Naive thymus-derived CD4-positive, alpha-beta T cell (primary cell): ENCODE results near the gene TNFRSF1A. TPM values are rescaled to one million over a fixed set of nuclear protein-coding genes. Genes with fewer than 3 reads are reported as not detected.

Source experiments
- ATAC-seq: fragments of 150-1000 bp; cut with Tn5 transposase; 2 replicates; pipeline ENCODE4 v1.10.0; 2021; ENCODE audit warnings: mild to moderate bottlenecking, moderate library complexity
- CTCF ChIA-PET: fragments of 350-600 bp; sonication (Branson Sonifier 250); formaldehyde crosslinking; loops from one replicate; lab custom pipeline; 2021; ENCODE audit warnings: antibody characterized with exemption; lab: Charles Lee
- POLR2A ChIA-PET: fragments of 350-600 bp; sonication (Branson Sonifier 250); formaldehyde crosslinking; loops from one replicate; lab custom pipeline; 2021; ENCODE audit warnings: antibody characterized with exemption, inconsistent platforms; lab: Charles Lee
- DNase-seq, 9 donors: peaks; one replicate each; pipeline versions ENCODE4 v3.0.0 to v3.0.0-alpha.2; 2020 to 2022; ENCODE audit warnings: mixed read lengths in 1 of 9
- H3K27ac ChIP-seq: one replicate; pipeline ENCODE4 v1.7.0; 2013; ENCODE audit warnings: mild to moderate bottlenecking, low read depth, low read length, moderate library complexity
- H3K27me3 ChIP-seq, 2 donors: one replicate each; pipeline ENCODE4 v1.7.0; 2013; ENCODE audit warnings: low read length in 2 of 2, mild to moderate bottlenecking in 2 of 2, moderate library complexity in 2 of 2; ENCODE audit not compliant: control insufficient read depth in 2 of 2, insufficient read depth in 2 of 2
- H3K36me3 ChIP-seq, 3 experiments: 1 replicate in 2 of 3; 2 replicates in 1 of 3; pipeline ENCODE4 v1.7.0; 2013; ENCODE audit warnings: low read length in 3 of 3, mild to moderate bottlenecking in 3 of 3, moderate library complexity in 1 of 3; ENCODE audit not compliant: insufficient read depth in 3 of 3, control insufficient read depth in 2 of 3
- H3K4me1 ChIP-seq, 2 donors: one replicate each; pipeline ENCODE4 v1.7.0; 2013; ENCODE audit warnings: low read length in 2 of 2, mild to moderate bottlenecking in 2 of 2, moderate library complexity in 1 of 2; ENCODE audit not compliant: control insufficient read depth in 2 of 2, insufficient read depth in 2 of 2
- H3K4me3 ChIP-seq: 2 replicates; pipeline ENCODE4 v1.7.0; 2013; ENCODE audit warnings: mild to moderate bottlenecking, low read length
- H3K9me3 ChIP-seq, 3 experiments: 1 replicate in 2 of 3; 2 replicates in 1 of 3; pipeline ENCODE4 v1.7.0; 2013; ENCODE audit warnings: low read length in 3 of 3; ENCODE audit not compliant: control insufficient read depth in 2 of 3
- H3K27ac Mint-ChIP-seq, 9 donors: one replicate each; pipeline ENCODE4 v1.8.0; 2020 to 2022; ENCODE audit warnings: mixed read lengths in 9 of 9, mild to moderate bottlenecking in 8 of 9, moderate library complexity in 5 of 9, inconsistent platforms in 2 of 9
- H3K27me3 Mint-ChIP-seq, 5 donors: one replicate each; pipeline ENCODE4 v1.8.0; 2021 to 2022; ENCODE audit warnings: mixed read lengths in 5 of 5, mild to moderate bottlenecking in 1 of 5
- H3K36me3 Mint-ChIP-seq, 5 donors: one replicate each; pipeline ENCODE4 v1.8.0; 2020 to 2022; ENCODE audit warnings: mixed read lengths in 5 of 5, mild to moderate bottlenecking in 3 of 5, inconsistent platforms in 1 of 5
- H3K4me1 Mint-ChIP-seq, 7 donors: one replicate each; pipeline ENCODE4 v1.8.0; 2020 to 2022; ENCODE audit warnings: mixed read lengths in 7 of 7, mild to moderate bottlenecking in 3 of 7, inconsistent platforms in 1 of 7
- H3K4me3 Mint-ChIP-seq, 10 donors: one replicate each; pipeline ENCODE4 v1.8.0; 2020 to 2022; ENCODE audit warnings: mild to moderate bottlenecking in 10 of 10, mixed read lengths in 10 of 10, moderate library complexity in 6 of 10, inconsistent platforms in 2 of 10
- H3K9me3 Mint-ChIP-seq, 11 donors: one replicate each; pipeline ENCODE4 v1.8.0; 2020 to 2022; ENCODE audit warnings: mixed read lengths in 11 of 11, mild to moderate bottlenecking in 4 of 11, inconsistent platforms in 1 of 11, moderate library complexity in 1 of 11
- intact Hi-C, 2 donors: fragments of 100-400 bp; cut with micrococcal nuclease; formaldehyde crosslinking; loops; one replicate each; pipeline ENCODE4 v1.15.1; 2023
- polyA plus RNA-seq, 2 donors: library from polyadenylated mRNA; unstranded; fragments of 300-500 nt; fragmentation: Illumina TruSeq; gene quantifications; one replicate each; pipeline ENCODE4 v1.2.3, GENCODE V29; 2021
- total RNA-seq, 6 experiments: library from RNA in 5 of 6; stranded (reverse) in 5 of 6; gene quantifications; 1 replicate in 5 of 6; 2 replicates in 1 of 6; pipeline ENCODE4 v1.2.3 and lab custom pipeline; 2021 to 2026

The TNFRSF1A gene
- total and polyA plus RNA-seq, 7 experiments from 2014 or later, result 24.1 to 99.4 (median 57.4) TPM

- Histone ChIP-seq H3K9me3 (no peaks in the 10 kb centered on the region), H3K4me1 (no peaks in the 10 kb centered on the region), H3K27ac (no peak overlapping the region), H3K36me3 (no peaks in the 10 kb centered on the region), H3K4me3 (no peak overlapping the region), H3K27me3 (no peaks in the 10 kb centered on the region)
- H3K4me3 Mint-ChIP-seq, result no peak overlapping the region
- no peaks in the 10 kb centered on the region for H3K36me3 Mint-ChIP-seq
- intact Hi-C loops, result no loop called here
- peaks cover 0 to 13% (median 0%) of the 10 kb centered on the region in 5 donors for H3K27me3 Mint-ChIP-seq
- DNase-seq (no peak), ATAC-seq (no peak)
- POLR2A ChIA-PET, result interaction anchor here (1.5 to 14.2 kb wide), 2 partner anchors 9 to 16 kb away, joined by 4 to 342 read pairs; partner anchors contain the start of gene TNFRSF1A
- peak overlapping the region in 2 of 9 donors; percentile 24 to 26 for H3K27ac Mint-ChIP-seq
- H3K4me1 Mint-ChIP-seq, result peaks cover 0 to 18% (median 4%) of the 10 kb centered on the region in 7 donors
- H3K9me3 Mint-ChIP-seq, result no peaks in the 10 kb centered on the region
- CTCF ChIA-PET, result interaction anchor here (0.7 to 1.9 kb wide), 2 partner anchors 19 to 498 kb away, joined by 3 to 7 read pairs; no protein-coding TSS in a partner anchor
Measured at GRCh38 chr12:6354495-6355393, 12.9 kb upstream of the TNFRSF1A start.

- POLR2A ChIA-PET, result interaction anchor here (0.7 to 1.5 kb wide), 5 partner anchors 8 to 99 kb away, joined by 3 to 7 read pairs (median 5); partner anchors contain the start of gene TAPBPL
- ATAC-seq, result no peak
- no peak overlapping the region for H3K4me3 Mint-ChIP-seq
- H3K9me3 Mint-ChIP-seq, result no peaks in the 10 kb centered on the region
- CTCF ChIA-PET, result interaction anchor here (1.1 kb wide), 1 partner anchor 19 kb away, joined by 3 read pairs; no protein-coding TSS in a partner anchor
- Histone ChIP-seq H3K9me3 (no peaks in the 10 kb centered on the region), H3K27me3 (no peaks in the 10 kb centered on the region), H3K27ac (no peak overlapping the region), H3K36me3 (no peaks in the 10 kb centered on the region), H3K4me3 (no peak overlapping the region), H3K4me1 (peaks cover 0 to 4% of the 10 kb centered on the region in 2 donors)
- H3K4me1 Mint-ChIP-seq, result peaks cover 6 to 22% (median 13%) of the 10 kb centered on the region in 7 donors
- peaks cover 0 to 13% (median 0%) of the 10 kb centered on the region in 5 donors for H3K27me3 Mint-ChIP-seq
- H3K36me3 Mint-ChIP-seq, result no peaks in the 10 kb centered on the region
- no peak for DNase-seq
- intact Hi-C loops, result no loop called here
- H3K27ac Mint-ChIP-seq, result peak overlapping the region in 2 of 9 donors; percentile 14 to 72
Measured at GRCh38 chr12:6352193-6353173, 10.6 kb upstream of the TNFRSF1A start.

- Mint-ChIP-seq H3K36me3 (no peaks in the 10 kb centered on the region), H3K4me3 (no peak overlapping the region), H3K27ac (peak overlapping the region in 1 of 9 donors; percentile 38), H3K27me3 (peaks cover 0 to 6% (median 0%) of the 10 kb centered on the region in 5 donors), H3K9me3 (no peaks in the 10 kb centered on the region), H3K4me1 (peaks cover 14 to 29% (median 22%) of the 10 kb centered on the region in 7 donors)
- intact Hi-C loops, result no loop called here
- no peak overlapping the region for H3K27ac ChIP-seq
- no peaks in the 10 kb centered on the region for H3K27me3 ChIP-seq
- ATAC-seq, result no peak
- H3K9me3 ChIP-seq, result no peaks in the 10 kb centered on the region
- H3K4me3 ChIP-seq, result no peak overlapping the region
- H3K4me1 ChIP-seq, result peaks cover 0 to 12% of the 10 kb centered on the region in 2 donors
- DNase-seq, result no peak
- H3K36me3 ChIP-seq, result no peaks in the 10 kb centered on the region
- ChIA-PET CTCF (interaction anchor here (1.1 kb wide), 1 partner anchor 19 kb away, joined by 3 read pairs; no protein-coding TSS in a partner anchor), POLR2A (interaction anchor here (0.6 to 1.2 kb wide), 6 partner anchors 11 to 198 kb away, joined by 3 to 7 read pairs (median 3); partner anchors contain the start of gene TAPBPL)
Measured at GRCh38 chr12:6351622-6352021, 9.7 kb upstream of the TNFRSF1A start.

- intact Hi-C loops, result no loop called here
- ChIA-PET CTCF (interaction anchor here (0.6 to 1.1 kb wide), 6 partner anchors 8 to 273 kb away, joined by 3 to 4 read pairs (median 3); no protein-coding TSS in a partner anchor), POLR2A (interaction anchor here (0.5 to 7.9 kb wide), 5 partner anchors 8 to 265 kb away, joined by 3 to 56 read pairs (median 4); no protein-coding TSS in a partner anchor)
- Mint-ChIP-seq H3K4me1 (peaks cover 34 to 50% (median 48%) of the 10 kb centered on the region in 7 donors), H3K9me3 (no peaks in the 10 kb centered on the region), H3K27ac (peak overlapping the region in 5 of 9 donors; percentile 4 to 57 (median 28)), H3K36me3 (no peaks in the 10 kb centered on the region), H3K27me3 (no peaks in the 10 kb centered on the region), H3K4me3 (peak overlapping the region in 5 of 10 donors; percentile 21 to 45 (median 38))
- ATAC-seq (peak; percentile 59), DNase-seq (peak in 1 of 9 donors; percentile 25)
- no peaks in the 10 kb centered on the region for H3K36me3 ChIP-seq
- no peak overlapping the region for H3K4me3 ChIP-seq
- peaks cover 22 to 37% of the 10 kb centered on the region in 2 donors for H3K4me1 ChIP-seq
- no peaks in the 10 kb centered on the region for H3K9me3 ChIP-seq
- no peaks in the 10 kb centered on the region for H3K27me3 ChIP-seq
- no peak overlapping the region for H3K27ac ChIP-seq
Measured at GRCh38 chr12:6347367-6348338, 5.8 kb upstream of the TNFRSF1A start.

GRCh38 chr12:6346942-6347341 is 5.1 kb upstream of the TNFRSF1A start:
- H3K27me3 ChIP-seq, result no peaks in the 10 kb centered on the region
- H3K36me3 ChIP-seq, result no peaks in the 10 kb centered on the region
- Mint-ChIP-seq H3K4me3 (peak overlapping the region in 4 of 10 donors; percentile 27 to 45 (median 40)), H3K36me3 (no peaks in the 10 kb centered on the region), H3K4me1 (peaks cover 38 to 57% (median 52%) of the 10 kb centered on the region in 7 donors), H3K27me3 (no peaks in the 10 kb centered on the region), H3K9me3 (no peaks in the 10 kb centered on the region), H3K27ac (peak overlapping the region in 5 of 9 donors; percentile 5 to 48 (median 16))
- no peaks in the 10 kb centered on the region for H3K9me3 ChIP-seq
- no peak overlapping the region for H3K27ac ChIP-seq
- ATAC-seq, result no peak
- DNase-seq, result no peak
- ChIA-PET POLR2A (interaction anchor here (1.8 to 7.9 kb wide), 3 partner anchors 7 to 12 kb away, joined by 17 to 56 read pairs (median 20); no protein-coding TSS in a partner anchor), CTCF (interaction anchor here (1.0 to 1.4 kb wide), 2 partner anchors 12 to 21 kb away, joined by 3 to 5 read pairs; no protein-coding TSS in a partner anchor)
- intact Hi-C loops, result no loop called here
- H3K4me3 ChIP-seq, result no peak overlapping the region
- peaks cover 29 to 44% of the 10 kb centered on the region in 2 donors for H3K4me1 ChIP-seq
